DND-41 (cell line): ENCODE data around the gene HS2ST1.

Source experiments
- ATAC-seq: fragments of 200-7000 bp; cut with Tn5 transposase; 3 replicates; pipeline ENCODE4 v1.9.1; 2021; ENCODE audit warnings: low read depth; ENCODE audit not compliant: insufficient read depth
- DNase-seq: peaks from one replicate; pipeline ENCODE4 v3.0.0-alpha.2; 2020
- H2AFZ ChIP-seq: 2 replicates; pipeline ENCODE4 v1.6.0; 2012; ENCODE audit warnings: low read depth, low read length
- H3K27ac ChIP-seq: 2 replicates; pipeline ENCODE4 v1.5.1; 2012; ENCODE audit warnings: low read length, inconsistent platforms
- H3K27me3 ChIP-seq: fragments of 200-600 bp; sonication (generic); 2 replicates; pipeline ENCODE4 v1.6.0; 2012; ENCODE audit warnings: low read length, mild to moderate bottlenecking, inconsistent platforms; ENCODE audit not compliant: insufficient read depth, poor library complexity
- H3K36me3 ChIP-seq: 2 replicates; pipeline ENCODE4 v1.5.1; 2012; ENCODE audit warnings: low read length, inconsistent platforms; ENCODE audit not compliant: insufficient read depth
- H3K4me1 ChIP-seq: 2 replicates; pipeline ENCODE4 v1.5.1; 2012; ENCODE audit warnings: mild to moderate bottlenecking, low read length; ENCODE audit not compliant: insufficient read depth
- H3K4me2 ChIP-seq: 2 replicates; pipeline ENCODE4 v1.6.0; 2012; ENCODE audit warnings: mild to moderate bottlenecking, moderate library complexity, low read length, inconsistent platforms; ENCODE audit not compliant: insufficient read depth
- H3K4me3 ChIP-seq, 2 experiments: fragments of 200-600 bp in 1 of 2; shearing (Covaris generic) in 1 of 2; 2 replicates each; pipeline ENCODE4 v1.5.1; 2012 to 2016; ENCODE audit warnings: inconsistent platforms in 2 of 2, low read length in 2 of 2, mild to moderate bottlenecking in 2 of 2, low read depth in 1 of 2, moderate library complexity in 1 of 2
- H3K79me2 ChIP-seq: 2 replicates; pipeline ENCODE4 v1.6.0; 2012; ENCODE audit warnings: low read length, inconsistent platforms; ENCODE audit not compliant: insufficient read depth
- H3K9ac ChIP-seq: 2 replicates; pipeline ENCODE4 v1.6.0; 2012; ENCODE audit warnings: low read depth, mild to moderate bottlenecking, inconsistent platforms, low read length, moderate library complexity
- H3K9me3 ChIP-seq: 2 replicates; pipeline ENCODE4 v1.5.1; 2012; ENCODE audit warnings: low read length, moderate library complexity, mild to moderate bottlenecking, inconsistent platforms; ENCODE audit not compliant: insufficient read depth, severe bottlenecking
- H4K20me1 ChIP-seq: 2 replicates; pipeline ENCODE4 v1.6.0; 2012; ENCODE audit warnings: low read length; ENCODE audit not compliant: insufficient read depth
- CTCF ChIP-seq: IDR thresholded peaks from 2 replicates; pipeline ENCODE4 v1.5.1; 2012; ENCODE audit warnings: borderline replicate concordance, low read length, moderate library complexity, mild to moderate bottlenecking; ENCODE audit not compliant: poor library complexity, severe bottlenecking; ENCODE audit errors: extremely low read depth
- EZH2 ChIP-seq: IDR thresholded peaks from 3 replicates; pipeline ENCODE4 v1.6.1; 2012; ENCODE audit warnings: borderline replicate concordance, low read depth, mild to moderate bottlenecking, moderate library complexity, low read length, inconsistent platforms; ENCODE audit not compliant: severe bottlenecking

Gene HS2ST1

GRCh38 chr1:86925742-86926141, 11.3 kb downstream of the HS2ST1 start:
- no peaks in the 10 kb centered on the region for H3K4me1 ChIP-seq
- H3K4me3 ChIP-seq, result no peak overlapping the region
- no peak overlapping the region for H3K4me2 ChIP-seq
- H3K27ac ChIP-seq, result no peak overlapping the region
- TF ChIP-seq EZH2 (no peak), CTCF (no peak)
- H4K20me1 ChIP-seq, result no peaks in the 10 kb centered on the region; the same call in 1 of the 2 replicates
- H2AFZ ChIP-seq, result no peak overlapping the region
- H3K27me3 ChIP-seq, result no peaks in the 10 kb centered on the region
- peaks cover 44% of the 10 kb centered on the region for H3K9me3 ChIP-seq
- peaks cover 86% of the 10 kb centered on the region for H3K79me2 ChIP-seq
- no peak for ATAC-seq
- H3K9ac ChIP-seq, result no peak overlapping the region
- peaks cover 7% of the 10 kb centered on the region for H3K36me3 ChIP-seq
- no peak for DNase-seq

GRCh38 chr1:86926883-86927282, 12.4 kb downstream of the HS2ST1 start:
- no peak overlapping the region for H2AFZ ChIP-seq
- peaks cover 83% of the 10 kb centered on the region for H3K79me2 ChIP-seq
- no peaks in the 10 kb centered on the region; the same call in 1 of the 2 replicates for H4K20me1 ChIP-seq
- H3K4me1 ChIP-seq, result no peaks in the 10 kb centered on the region
- ATAC-seq, result no peak
- no peak for DNase-seq
- no peak overlapping the region for H3K4me3 ChIP-seq
- no peak overlapping the region for H3K9ac ChIP-seq
- H3K9me3 ChIP-seq, result peaks cover 36% of the 10 kb centered on the region
- peaks cover 7% of the 10 kb centered on the region for H3K36me3 ChIP-seq
- H3K27me3 ChIP-seq, result no peaks in the 10 kb centered on the region
- TF ChIP-seq CTCF (no peak), EZH2 (no peak)
- H3K4me2 ChIP-seq, result no peak overlapping the region
- no peak overlapping the region for H3K27ac ChIP-seq

- TF ChIP-seq EZH2, result no peak
- TF ChIP-seq CTCF, result no peak
- no peaks in the 10 kb centered on the region; the same call in 1 of the 2 replicates for H4K20me1 ChIP-seq
- ATAC-seq, result no peak
- H3K79me2 ChIP-seq, result peaks cover 82% of the 10 kb centered on the region
- no peak overlapping the region for H2AFZ ChIP-seq
- no peak overlapping the region for H3K27ac ChIP-seq
- no peaks in the 10 kb centered on the region for H3K4me1 ChIP-seq
- no peak overlapping the region for H3K4me2 ChIP-seq
- no peaks in the 10 kb centered on the region for H3K27me3 ChIP-seq
- DNase-seq, result no peak
- peaks cover 7% of the 10 kb centered on the region; the same call in 1 of the 2 replicates for H3K36me3 ChIP-seq
- no peak overlapping the region for H3K4me3 ChIP-seq
- H3K9ac ChIP-seq, result no peak overlapping the region
- H3K9me3 ChIP-seq, result peaks cover 18% of the 10 kb centered on the region
Measured at GRCh38 chr1:86928819-86929218, 14.4 kb downstream of the HS2ST1 start.

- no peak overlapping the region for H3K4me3 ChIP-seq
- H3K4me2 ChIP-seq, result no peak overlapping the region
- no peaks in the 10 kb centered on the region for H3K36me3 ChIP-seq
- no peak overlapping the region for H2AFZ ChIP-seq
- no peaks in the 10 kb centered on the region for H3K4me1 ChIP-seq
- DNase-seq (no peak), ATAC-seq (no peak)
- H3K79me2 ChIP-seq, result peaks cover 74% of the 10 kb centered on the region
- H3K27ac ChIP-seq, result no peak overlapping the region
- no peak overlapping the region for H3K9ac ChIP-seq
- H3K9me3 ChIP-seq, result no peaks in the 10 kb centered on the region
- H3K27me3 ChIP-seq, result no peaks in the 10 kb centered on the region
- no peak for TF ChIP-seq EZH2
- no peak for TF ChIP-seq CTCF
- H4K20me1 ChIP-seq, result peaks cover 4% of the 10 kb centered on the region; the same call in 1 of the 2 replicates
Measured at GRCh38 chr1:86933051-86933450, 18.6 kb downstream of the HS2ST1 start.
